ENCODE results near the gene ZBTB9.

ZBTB9 gene

GRCh38 chr6:33433001-33433543, 21.3 kb upstream of the ZBTB9 start:
- no peak for DNase-seq

DNA sequence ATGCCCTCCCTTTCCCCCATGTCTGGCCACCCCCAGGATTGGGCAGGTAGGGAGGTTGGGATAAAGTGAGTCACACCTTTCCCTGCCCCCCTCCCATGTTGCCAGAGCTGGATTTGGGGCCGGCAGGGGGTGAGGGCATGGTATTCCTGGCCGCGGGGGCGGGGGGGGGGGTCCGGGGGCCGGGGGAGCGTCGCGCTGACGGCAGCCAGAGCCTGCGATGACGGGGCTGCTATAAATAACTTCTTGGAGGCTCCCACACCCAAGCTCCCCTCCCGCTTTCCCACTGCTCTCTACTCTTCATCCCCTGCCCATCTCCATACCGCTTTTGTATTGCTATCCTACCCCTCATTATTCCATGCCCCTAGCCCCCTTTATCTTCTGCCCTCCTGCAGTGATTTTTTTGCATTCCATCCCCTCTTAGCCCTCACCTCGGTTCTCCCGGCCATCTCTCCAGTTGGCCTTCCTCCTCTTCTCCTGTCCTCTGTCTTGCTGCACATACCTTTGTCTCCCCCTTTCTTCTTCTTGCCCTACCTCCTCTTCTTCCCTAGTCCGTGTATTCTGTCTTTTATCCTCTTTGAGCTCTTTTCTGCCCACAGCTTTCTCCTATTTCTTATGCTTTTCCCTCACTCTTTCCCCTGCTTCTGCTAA, 20.7 kb upstream of the ZBTB9 start:
- DNase-seq: no peak

DNA sequence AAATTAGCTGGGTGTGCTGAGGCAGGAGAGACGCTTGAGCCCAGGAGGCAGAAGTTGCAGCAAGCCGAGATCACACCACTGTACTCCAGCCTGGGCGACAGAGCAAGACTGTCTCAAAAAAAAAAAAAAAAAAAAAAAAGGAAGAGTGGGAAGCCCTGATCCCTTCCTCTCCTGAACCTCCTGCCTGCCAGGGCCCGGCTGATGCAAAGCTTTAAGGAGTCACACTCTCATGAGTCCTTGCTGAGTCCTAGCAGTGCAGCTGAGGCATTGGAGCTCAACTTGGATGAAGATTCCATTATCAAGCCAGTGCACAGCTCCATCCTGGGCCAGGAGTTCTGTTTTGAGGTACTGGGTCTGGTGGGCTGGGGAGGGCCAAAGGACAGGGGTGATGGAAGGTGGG, 19.4 kb upstream of the ZBTB9 start:
- no peak for DNase-seq

GRCh38 chr6:33437666-33438065, 16.7 kb upstream of the ZBTB9 start:
- DNase-seq: no peak

- no peak for DNase-seq
These were observed 15.3 kb upstream of the ZBTB9 start for GRCh38 chr6:33438978-33439594.

- no peak for DNase-seq
These were observed 14.3 kb upstream of the ZBTB9 start for GRCh38 chr6:33439956-33440648.

DNA sequence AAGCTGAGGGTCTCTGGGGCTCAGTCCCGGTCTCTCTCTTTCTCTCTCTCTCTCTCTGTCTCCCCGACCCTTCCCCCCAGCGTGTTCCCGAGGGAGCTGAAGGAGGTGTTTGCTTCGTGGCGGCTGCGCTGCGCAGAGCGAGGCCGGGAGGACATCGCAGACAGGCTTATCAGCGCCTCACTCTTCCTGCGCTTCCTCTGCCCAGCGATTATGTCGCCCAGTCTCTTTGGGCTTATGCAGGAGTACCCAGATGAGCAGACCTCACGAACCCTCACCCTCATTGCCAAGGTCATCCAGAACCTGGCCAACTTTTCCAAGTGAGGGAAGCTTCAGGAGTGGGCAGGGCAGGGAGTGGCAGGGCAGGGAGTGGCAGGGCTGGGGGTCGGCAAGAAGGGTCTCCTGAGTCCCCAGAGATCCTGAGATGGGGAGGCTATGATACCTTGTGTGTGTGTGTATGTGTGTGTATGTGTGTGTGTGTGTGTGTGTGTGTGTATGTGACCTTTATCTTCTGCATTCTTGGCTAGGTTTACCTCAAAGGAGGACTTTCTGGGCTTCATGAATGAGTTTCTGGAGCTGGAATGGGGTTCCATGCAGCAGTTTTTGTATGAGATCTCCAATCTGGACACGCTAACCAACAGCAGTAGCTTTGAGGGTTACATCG, 13.6 kb upstream of the ZBTB9 start:
- DNase-seq: no peak

GRCh38 chr6:33441457-33441856, 12.9 kb upstream of the ZBTB9 start:
- DNase-seq: no peak

DNA sequence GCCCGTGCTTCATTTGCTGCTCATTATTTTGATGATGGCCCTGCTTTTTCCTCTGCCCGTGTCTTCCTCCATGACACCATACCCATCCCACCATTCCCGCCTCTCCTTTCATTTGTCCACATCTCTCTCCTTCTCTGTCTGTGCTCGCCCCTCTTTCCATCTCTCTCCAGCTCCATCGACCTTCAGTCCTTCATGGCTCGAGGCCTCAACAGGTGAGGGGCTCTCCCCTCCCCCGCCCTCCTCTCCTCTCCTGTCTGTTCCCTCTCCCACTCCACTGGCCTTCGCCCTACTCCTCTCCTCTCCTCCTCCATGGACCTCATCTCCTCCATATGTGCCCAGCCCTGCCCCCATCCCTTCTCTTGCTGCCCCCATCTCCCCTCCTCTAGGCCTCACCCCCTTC, 12.1 kb upstream of the ZBTB9 start:
- DNase-seq: no peak

- DNase-seq: no peak
These were observed 11.4 kb upstream of the ZBTB9 start for GRCh38 chr6:33443025-33443424.

- DNase-seq: no peak
These were observed 10.5 kb upstream of the ZBTB9 start for GRCh38 chr6:33443619-33444504.

DNA sequence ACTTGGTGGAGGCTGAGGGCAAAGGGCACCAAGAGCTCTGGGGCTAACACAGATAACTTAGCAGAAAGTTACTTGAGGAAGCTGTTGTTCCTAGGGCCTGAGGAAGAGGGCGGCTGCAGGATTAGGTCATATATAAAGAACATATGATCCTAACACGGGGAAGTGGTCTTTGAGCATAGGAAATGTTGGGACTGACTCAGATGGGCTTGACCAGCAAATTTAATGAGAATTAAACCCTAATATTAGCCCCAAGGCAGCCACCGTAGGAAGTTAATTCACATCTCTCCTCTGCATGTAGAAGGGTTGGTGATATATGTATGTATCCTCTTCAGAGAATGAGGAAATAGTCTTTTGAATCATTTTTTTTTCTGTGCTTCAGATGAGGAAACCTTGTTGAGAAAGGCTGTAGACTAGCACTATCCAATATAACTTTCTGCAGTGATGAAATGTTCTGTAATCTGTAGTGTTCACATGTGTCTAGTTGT, 9.2 kb upstream of the ZBTB9 start:
- DNase-seq: no peak

- no peak for DNase-seq
These were observed 8.0 kb upstream of the ZBTB9 start for GRCh38 chr6:33446356-33446755.

DNA sequence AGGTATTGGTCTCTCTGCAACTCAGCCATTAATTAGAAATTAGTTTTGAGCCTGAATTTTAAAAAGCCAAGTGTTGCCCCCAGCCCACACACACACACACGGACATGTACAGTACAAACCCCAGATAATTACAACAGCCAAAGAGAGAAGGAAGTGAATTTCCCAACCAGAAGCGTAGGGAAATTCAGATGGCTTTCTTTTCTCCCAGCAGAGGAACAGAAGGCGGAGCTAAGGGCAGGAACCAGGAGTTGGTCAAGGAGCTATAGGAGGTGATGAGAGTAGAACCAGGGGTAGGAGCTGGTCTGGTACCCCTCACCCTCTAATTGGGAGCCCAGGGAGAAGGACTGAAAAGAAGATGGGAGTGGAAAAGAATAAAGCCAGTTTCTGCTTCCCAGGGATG, 3.9 kb upstream of the ZBTB9 start:
- no peak for DNase-seq

GRCh38 chr6:33451606-33452005, 2.8 kb upstream of the ZBTB9 start:
- DNase-seq: no peak

DNA sequence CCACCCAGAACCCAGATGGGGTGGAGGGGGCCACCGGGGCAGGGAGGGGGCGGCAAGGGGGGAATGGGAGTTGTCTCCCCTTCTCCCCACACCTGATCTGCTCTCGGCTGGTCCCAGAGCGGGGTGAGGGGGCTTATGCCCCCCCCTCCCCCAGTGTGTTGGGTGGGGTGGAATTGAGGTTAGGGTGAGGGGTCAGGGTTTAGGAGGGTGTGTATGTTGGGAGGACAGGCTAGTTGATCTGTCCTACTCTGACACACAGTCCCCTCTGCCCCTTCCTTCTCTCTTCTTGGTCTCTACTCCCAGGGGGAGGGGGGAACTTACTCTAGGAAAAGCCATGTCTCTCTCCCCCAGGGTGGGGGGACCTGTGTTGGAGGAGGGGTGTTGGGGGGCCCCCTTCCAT, 1.9 kb upstream of the ZBTB9 start:
- no peak for DNase-seq

GRCh38 chr6:33453393-33454008, 875 bp upstream of the ZBTB9 start:
- no peak for DNase-seq

DNA sequence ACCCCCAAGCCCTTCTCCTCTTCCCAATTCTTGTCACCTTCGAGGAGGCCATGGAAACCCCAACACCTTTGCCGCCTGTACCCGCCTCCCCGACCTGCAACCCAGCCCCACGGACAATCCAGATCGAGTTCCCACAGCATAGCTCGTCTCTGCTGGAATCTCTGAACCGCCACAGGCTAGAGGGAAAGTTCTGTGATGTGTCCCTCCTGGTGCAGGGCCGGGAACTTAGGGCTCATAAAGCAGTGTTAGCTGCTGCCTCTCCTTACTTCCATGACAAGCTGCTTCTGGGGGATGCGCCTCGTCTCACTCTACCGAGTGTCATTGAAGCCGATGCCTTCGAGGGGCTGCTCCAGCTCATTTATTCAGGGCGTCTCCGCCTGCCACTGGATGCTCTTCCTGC, 675 bp downstream of the ZBTB9 start:
- DNase-seq: no peak

DNA sequence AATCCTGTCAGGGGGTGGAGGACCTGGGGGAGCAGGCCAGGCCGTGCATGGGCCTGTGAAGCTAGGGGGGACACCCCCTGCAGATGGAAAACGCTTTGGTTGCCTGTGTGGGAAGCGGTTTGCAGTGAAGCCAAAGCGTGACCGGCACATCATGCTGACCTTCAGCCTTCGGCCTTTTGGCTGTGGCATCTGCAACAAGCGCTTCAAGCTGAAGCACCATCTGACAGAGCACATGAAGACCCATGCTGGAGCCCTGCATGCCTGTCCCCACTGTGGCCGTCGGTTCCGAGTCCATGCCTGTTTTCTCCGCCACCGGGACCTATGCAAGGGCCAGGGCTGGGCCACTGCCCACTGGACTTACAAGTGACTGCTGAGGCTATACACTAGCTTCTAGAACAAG, 1.8 kb downstream of the ZBTB9 start:
- DNase-seq: no peak

DNA sequence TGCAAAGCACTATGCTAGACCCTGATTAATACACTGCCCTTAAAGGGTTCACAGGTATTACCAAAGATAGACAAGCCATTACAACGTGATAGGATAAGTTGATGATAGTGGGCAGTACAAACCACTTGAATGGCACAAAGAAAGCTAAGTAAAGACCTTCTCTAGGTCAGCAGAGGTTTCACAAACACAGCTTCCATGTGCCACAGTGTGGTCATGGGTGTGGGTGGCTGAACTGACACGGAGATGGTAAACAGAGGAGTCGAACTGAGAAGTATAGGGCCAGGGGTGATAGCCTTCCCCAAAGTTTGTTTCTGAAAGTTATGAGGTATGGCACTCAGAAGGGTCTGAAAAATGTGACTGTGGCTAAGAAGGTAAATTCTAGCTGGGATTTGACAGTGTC, 4.3 kb downstream of the ZBTB9 start:
- DNase-seq: no peak

DNA sequence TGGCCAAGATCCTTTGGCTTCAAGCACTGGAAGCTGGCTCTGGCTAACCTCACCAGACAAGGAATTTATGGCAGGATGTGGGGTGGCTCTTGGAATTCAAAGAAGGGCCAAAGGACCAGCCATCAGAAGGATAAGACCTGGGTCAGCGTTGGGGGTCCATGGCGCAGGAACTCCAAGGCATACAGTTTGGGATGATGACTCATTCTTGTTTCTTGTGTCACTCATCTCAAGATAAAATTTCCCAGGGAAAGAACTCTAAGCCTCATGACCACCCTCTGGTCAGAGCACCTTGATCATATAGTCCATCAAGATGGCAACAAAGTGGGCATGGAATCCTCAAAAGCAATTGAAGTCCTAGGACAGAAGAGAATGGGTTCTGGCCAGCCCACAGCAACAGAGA, 4.8 kb downstream of the ZBTB9 start:
- no peak for DNase-seq

Data from NCI-H524 (cell line).